Liver (tissue), 9 donors: ENCODE measurements around the gene MAN2A1. TPM values are rescaled to one million over a fixed set of nuclear protein-coding genes. Genes with fewer than 3 reads are reported as not detected.

ENCODE experiments used
- DNase-seq: peaks from one replicate; pipeline ENCODE4 v3.0.0-alpha.2; 2017; ENCODE audit warnings: low spot score
- H3K27ac ChIP-seq, 2 donors: one replicate each; pipeline ENCODE4 v1.7.0; 2013; ENCODE audit warnings: inconsistent platforms in 2 of 2, low read length in 2 of 2, control low read depth in 1 of 2, low read depth in 1 of 2, mild to moderate bottlenecking in 1 of 2
- H3K27me3 ChIP-seq, 4 donors: one replicate each; pipeline versions ENCODE4 v1.6.1 to v1.7.0; 2013; ENCODE audit warnings: low read length in 3 of 4, inconsistent platforms in 1 of 4, mild to moderate bottlenecking in 1 of 4, moderate library complexity in 1 of 4; ENCODE audit not compliant: control insufficient read depth in 4 of 4, insufficient read depth in 4 of 4
- H3K36me3 ChIP-seq, 4 donors: one replicate each; pipeline versions ENCODE4 v1.6.1 to v1.7.0; 2013; ENCODE audit warnings: low read length in 3 of 4, mild to moderate bottlenecking in 3 of 4, low read depth in 1 of 4, moderate library complexity in 1 of 4; ENCODE audit not compliant: control insufficient read depth in 4 of 4, insufficient read depth in 3 of 4
- H3K4me1 ChIP-seq, 4 donors: one replicate each; pipeline versions ENCODE4 v1.6.1 to v1.7.0; 2013; ENCODE audit warnings: low read length in 3 of 4, mild to moderate bottlenecking in 3 of 4, moderate library complexity in 1 of 4; ENCODE audit not compliant: control insufficient read depth in 4 of 4, insufficient read depth in 4 of 4
- H3K4me3 ChIP-seq, 3 donors: one replicate each; pipeline versions ENCODE4 v1.6.1 to v1.7.0; 2013; ENCODE audit warnings: low read length in 3 of 3, control low read depth in 1 of 3, low read depth in 1 of 3, mild to moderate bottlenecking in 1 of 3
- H3K9ac ChIP-seq, 2 donors: one replicate each; pipeline ENCODE4 v1.7.0; 2013; ENCODE audit warnings: low read length in 2 of 2, mild to moderate bottlenecking in 2 of 2, moderate library complexity in 2 of 2, control low read depth in 1 of 2, low read depth in 1 of 2
- H3K9me3 ChIP-seq, 4 donors: one replicate each; pipeline versions ENCODE4 v1.6.1 to v1.7.0; 2013; ENCODE audit warnings: low read length in 3 of 4; ENCODE audit not compliant: control insufficient read depth in 4 of 4
- EGR1 ChIP-seq, 2 donors: IDR thresholded peaks; 2 replicates each; pipeline ENCODE4 v1.6.1; 2016 to 2018; ENCODE audit warnings: antibody characterized with exemption in 2 of 2, low read depth in 2 of 2
- FOXA1 ChIP-seq: IDR thresholded peaks from 2 replicates; pipeline ENCODE4 v1.6.1; 2016; ENCODE audit warnings: antibody characterized with exemption
- FOXA2 ChIP-seq: IDR thresholded peaks from 2 replicates; pipeline ENCODE4 v1.6.1; 2016; ENCODE audit warnings: antibody characterized with exemption
- GABPA ChIP-seq, 2 donors: IDR thresholded peaks in 1 of 2; conservative IDR thresholded peaks in 1 of 2; 2 replicates each; pipeline ENCODE4 v1.6.1; 2016; ENCODE audit warnings: antibody characterized with exemption in 2 of 2, mild to moderate bottlenecking in 1 of 2, moderate library complexity in 1 of 2
- HNF4A ChIP-seq, 2 donors: conservative IDR thresholded peaks; 2 replicates each; pipeline ENCODE4 v1.6.1; 2016; ENCODE audit warnings: antibody characterized with exemption in 2 of 2, mild to moderate bottlenecking in 2 of 2
- HNF4G ChIP-seq: IDR thresholded peaks from 2 replicates; pipeline ENCODE4 v1.6.1; 2016; ENCODE audit warnings: antibody characterized with exemption
- NR2F2 ChIP-seq: IDR thresholded peaks from 2 replicates; pipeline ENCODE4 v1.6.1; 2016; ENCODE audit warnings: antibody characterized with exemption
- RAD21 ChIP-seq, 2 donors: IDR thresholded peaks; 2 replicates each; pipeline ENCODE4 v1.6.1; 2016; ENCODE audit warnings: antibody characterized with exemption in 2 of 2, mild to moderate bottlenecking in 2 of 2
- RXRA ChIP-seq, 2 donors: IDR thresholded peaks; 2 replicates each; pipeline ENCODE4 v1.6.1; 2017 to 2018; ENCODE audit warnings: antibody characterized with exemption in 2 of 2, mild to moderate bottlenecking in 1 of 2
- SP1 ChIP-seq: IDR thresholded peaks from 2 replicates; pipeline ENCODE4 v1.6.1; 2018; ENCODE audit warnings: antibody characterized with exemption, mild to moderate bottlenecking
- TAF1 ChIP-seq: conservative IDR thresholded peaks from 2 replicates; pipeline ENCODE4 v1.6.1; 2016; ENCODE audit warnings: antibody characterized with exemption, mild to moderate bottlenecking
- YY1 ChIP-seq: IDR thresholded peaks from 2 replicates; pipeline ENCODE4 v1.6.1; 2016; ENCODE audit warnings: antibody characterized with exemption, mild to moderate bottlenecking
- WGBS: extraction: QIAGEN DNeasy Blood & Tissue Kit; methylation state at CpG from one replicate; pipeline ENCODE4 v1.1.7; 2013; 5-methylcytosine and 5-hydroxymethylcytosine counted together
- polyA plus RNA-seq, 2 donors: library from polyadenylated mRNA; stranded (reverse) in 1 of 2; unstranded in 1 of 2; fragments of 200-250 nt in 1 of 2; fragments of >200 nt in 1 of 2; fragmentation: Nextera tagmentation in 1 of 2; extraction: Ambion mirVana in 1 of 2; gene quantifications; one replicate each; pipeline versions ENCODE4 v1.2.1 to v1.2.3, GENCODE V29; 2013 to 2015
- total RNA-seq, 2 donors: library from RNA; depleted of rRNA; stranded (reverse); fragments of >200 nt; gene quantifications; one replicate each; pipeline ENCODE4 v1.2.3, GENCODE V29; 2014
- TF ChIP-seq, protein P1 (sequence below): IDR thresholded peaks from 2 replicates; pipeline ENCODE4 v1.6.1; 2016; ENCODE audit warnings: antibody characterized with exemption, mild to moderate bottlenecking
- TF ChIP-seq, protein P2 (sequence below): IDR thresholded peaks from 2 replicates; pipeline ENCODE4 v1.6.1; 2016; ENCODE audit warnings: antibody characterized with exemption
- TF ChIP-seq, protein P3 (sequence below): fragments of 150-350 bp; IDR thresholded peaks from 2 replicates; pipeline ENCODE4 v1.5.1; 2017; ENCODE audit warnings: improper control_type of control experiment, low read depth, low read length; ENCODE audit not compliant: missing input control
- TF ChIP-seq, protein P4 (sequence below): IDR thresholded peaks from 2 replicates; pipeline ENCODE4 v1.6.1; 2016; ENCODE audit warnings: antibody characterized with exemption
- donor health status: healthy.
- donor health status: healthy.
- donor health status: healthy.
- donor health status: healthy.
- donor health status: healthy.

The MAN2A1 gene
- total and polyA plus RNA-seq, 4 donors = 21.4 to 82.8 (median 47.3) TPM

GRCh38 chr5:109880907-109881685, 191.4 kb downstream of the MAN2A1 start:
- Histone ChIP-seq H3K27ac (no peak overlapping the region), H3K36me3 (no peaks in the 10 kb centered on the region), H3K4me1 (no peaks in the 10 kb centered on the region), H3K9me3 (no peaks in the 10 kb centered on the region), H3K27me3 (no peaks in the 10 kb centered on the region), H3K9ac (no peak overlapping the region), H3K4me3 (no peak overlapping the region)
- DNase-seq = no peak
- 77% methylated on average over 6 of the region's 6 CpGs for WGBS
- no peak for TF ChIP-seq SP1
- TF ChIP-seq EGR1 (IDR thresholded peaks at IDR 0.05; ENCODE audit: low read depth in 2 of 2) = no peak
- no peak for TF ChIP-seq FOXA2
- TF ChIP-seq RAD21 (IDR thresholded peaks at IDR 0.05) = no peak
- TF ChIP-seq HNF4G = no peak
- no peak for TF ChIP-seq FOXA1
- TF ChIP-seq, protein P1, sequence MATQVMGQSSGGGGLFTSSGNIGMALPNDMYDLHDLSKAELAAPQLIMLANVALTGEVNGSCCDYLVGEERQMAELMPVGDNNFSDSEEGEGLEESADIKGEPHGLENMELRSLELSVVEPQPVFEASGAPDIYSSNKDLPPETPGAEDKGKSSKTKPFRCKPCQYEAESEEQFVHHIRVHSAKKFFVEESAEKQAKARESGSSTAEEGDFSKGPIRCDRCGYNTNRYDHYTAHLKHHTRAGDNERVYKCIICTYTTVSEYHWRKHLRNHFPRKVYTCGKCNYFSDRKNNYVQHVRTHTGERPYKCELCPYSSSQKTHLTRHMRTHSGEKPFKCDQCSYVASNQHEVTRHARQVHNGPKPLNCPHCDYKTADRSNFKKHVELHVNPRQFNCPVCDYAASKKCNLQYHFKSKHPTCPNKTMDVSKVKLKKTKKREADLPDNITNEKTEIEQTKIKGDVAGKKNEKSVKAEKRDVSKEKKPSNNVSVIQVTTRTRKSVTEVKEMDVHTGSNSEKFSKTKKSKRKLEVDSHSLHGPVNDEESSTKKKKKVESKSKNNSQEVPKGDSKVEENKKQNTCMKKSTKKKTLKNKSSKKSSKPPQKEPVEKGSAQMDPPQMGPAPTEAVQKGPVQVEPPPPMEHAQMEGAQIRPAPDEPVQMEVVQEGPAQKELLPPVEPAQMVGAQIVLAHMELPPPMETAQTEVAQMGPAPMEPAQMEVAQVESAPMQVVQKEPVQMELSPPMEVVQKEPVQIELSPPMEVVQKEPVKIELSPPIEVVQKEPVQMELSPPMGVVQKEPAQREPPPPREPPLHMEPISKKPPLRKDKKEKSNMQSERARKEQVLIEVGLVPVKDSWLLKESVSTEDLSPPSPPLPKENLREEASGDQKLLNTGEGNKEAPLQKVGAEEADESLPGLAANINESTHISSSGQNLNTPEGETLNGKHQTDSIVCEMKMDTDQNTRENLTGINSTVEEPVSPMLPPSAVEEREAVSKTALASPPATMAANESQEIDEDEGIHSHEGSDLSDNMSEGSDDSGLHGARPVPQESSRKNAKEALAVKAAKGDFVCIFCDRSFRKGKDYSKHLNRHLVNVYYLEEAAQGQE = no peak
- no peak for TF ChIP-seq HNF4A (conservative IDR thresholded peaks at IDR 0.05)
- no peak for TF ChIP-seq GABPA (IDR thresholded peaks at IDR 0.05 in 1 of 2, conservative IDR thresholded peaks at IDR 0.05 in 1 of 2)
- TF ChIP-seq NR2F2 = no peak
- TF ChIP-seq RXRA (IDR thresholded peaks at IDR 0.05) = no peak
- TF ChIP-seq TAF1 = no peak
- no peak for TF ChIP-seq YY1
- TF ChIP-seq, protein P2, sequence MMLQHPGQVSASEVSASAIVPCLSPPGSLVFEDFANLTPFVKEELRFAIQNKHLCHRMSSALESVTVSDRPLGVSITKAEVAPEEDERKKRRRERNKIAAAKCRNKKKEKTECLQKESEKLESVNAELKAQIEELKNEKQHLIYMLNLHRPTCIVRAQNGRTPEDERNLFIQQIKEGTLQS = no peak
- TF ChIP-seq, protein P3, sequence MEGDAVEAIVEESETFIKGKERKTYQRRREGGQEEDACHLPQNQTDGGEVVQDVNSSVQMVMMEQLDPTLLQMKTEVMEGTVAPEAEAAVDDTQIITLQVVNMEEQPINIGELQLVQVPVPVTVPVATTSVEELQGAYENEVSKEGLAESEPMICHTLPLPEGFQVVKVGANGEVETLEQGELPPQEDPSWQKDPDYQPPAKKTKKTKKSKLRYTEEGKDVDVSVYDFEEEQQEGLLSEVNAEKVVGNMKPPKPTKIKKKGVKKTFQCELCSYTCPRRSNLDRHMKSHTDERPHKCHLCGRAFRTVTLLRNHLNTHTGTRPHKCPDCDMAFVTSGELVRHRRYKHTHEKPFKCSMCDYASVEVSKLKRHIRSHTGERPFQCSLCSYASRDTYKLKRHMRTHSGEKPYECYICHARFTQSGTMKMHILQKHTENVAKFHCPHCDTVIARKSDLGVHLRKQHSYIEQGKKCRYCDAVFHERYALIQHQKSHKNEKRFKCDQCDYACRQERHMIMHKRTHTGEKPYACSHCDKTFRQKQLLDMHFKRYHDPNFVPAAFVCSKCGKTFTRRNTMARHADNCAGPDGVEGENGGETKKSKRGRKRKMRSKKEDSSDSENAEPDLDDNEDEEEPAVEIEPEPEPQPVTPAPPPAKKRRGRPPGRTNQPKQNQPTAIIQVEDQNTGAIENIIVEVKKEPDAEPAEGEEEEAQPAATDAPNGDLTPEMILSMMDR = no peak
- TF ChIP-seq, protein P4, sequence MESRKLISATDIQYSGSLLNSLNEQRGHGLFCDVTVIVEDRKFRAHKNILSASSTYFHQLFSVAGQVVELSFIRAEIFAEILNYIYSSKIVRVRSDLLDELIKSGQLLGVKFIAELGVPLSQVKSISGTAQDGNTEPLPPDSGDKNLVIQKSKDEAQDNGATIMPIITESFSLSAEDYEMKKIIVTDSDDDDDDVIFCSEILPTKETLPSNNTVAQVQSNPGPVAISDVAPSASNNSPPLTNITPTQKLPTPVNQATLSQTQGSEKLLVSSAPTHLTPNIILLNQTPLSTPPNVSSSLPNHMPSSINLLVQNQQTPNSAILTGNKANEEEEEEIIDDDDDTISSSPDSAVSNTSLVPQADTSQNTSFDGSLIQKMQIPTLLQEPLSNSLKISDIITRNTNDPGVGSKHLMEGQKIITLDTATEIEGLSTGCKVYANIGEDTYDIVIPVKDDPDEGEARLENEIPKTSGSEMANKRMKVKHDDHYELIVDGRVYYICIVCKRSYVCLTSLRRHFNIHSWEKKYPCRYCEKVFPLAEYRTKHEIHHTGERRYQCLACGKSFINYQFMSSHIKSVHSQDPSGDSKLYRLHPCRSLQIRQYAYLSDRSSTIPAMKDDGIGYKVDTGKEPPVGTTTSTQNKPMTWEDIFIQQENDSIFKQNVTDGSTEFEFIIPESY = no peak
